ENCODE measurements around the gene SLC26A8.
"Not testable (repeated sequence)": the region's sequence is repeated elsewhere in the genome, so short reads cannot be mapped to it uniquely, and the experiment has no call there.

Gene SLC26A8

DNA sequence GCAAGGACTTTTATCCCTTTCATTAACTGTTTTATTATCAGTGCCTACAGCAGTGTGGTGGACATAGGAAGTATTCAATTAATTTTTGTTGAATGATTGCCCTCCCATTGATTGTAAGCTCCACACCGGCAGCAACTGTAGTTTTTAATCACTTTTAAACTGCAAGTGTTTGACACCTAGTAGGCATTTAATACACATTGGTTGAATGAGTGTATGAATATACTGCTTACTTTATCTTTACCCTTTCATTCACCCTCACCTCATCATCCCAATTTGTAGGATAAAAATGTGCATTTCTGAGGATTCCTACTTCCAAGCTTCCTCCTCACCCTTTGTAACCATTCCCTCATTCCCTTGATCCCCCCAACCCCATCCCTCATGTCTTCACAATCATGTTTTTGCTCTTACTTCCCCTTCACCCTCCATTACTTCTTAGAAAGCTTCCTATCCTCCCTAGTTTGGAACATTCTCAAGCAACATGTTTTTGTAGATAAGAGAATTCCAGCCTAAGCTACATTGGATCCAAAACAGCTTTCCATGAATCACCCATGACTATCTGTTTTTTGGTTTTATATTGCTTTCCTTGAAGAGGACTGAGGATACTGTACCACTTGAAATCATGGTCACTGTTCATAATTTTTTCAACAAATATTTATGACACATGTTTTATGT, 955 bp upstream of the SLC26A8 start:
- DNase-seq (ENCODE audit: low read depth in 1 of 2, low spot score in 1 of 2), result no peak
- in situ Hi-C loops (cut with HindIII; ENCODE audit: low pct_unique_long_range_greater_than_20kb, low sequenced_read_pairs), result no loop called here
- TF ChIP-seq JUND (IDR thresholded peaks at IDR 0.05; ENCODE audit: low read depth), result no peak

DNA sequence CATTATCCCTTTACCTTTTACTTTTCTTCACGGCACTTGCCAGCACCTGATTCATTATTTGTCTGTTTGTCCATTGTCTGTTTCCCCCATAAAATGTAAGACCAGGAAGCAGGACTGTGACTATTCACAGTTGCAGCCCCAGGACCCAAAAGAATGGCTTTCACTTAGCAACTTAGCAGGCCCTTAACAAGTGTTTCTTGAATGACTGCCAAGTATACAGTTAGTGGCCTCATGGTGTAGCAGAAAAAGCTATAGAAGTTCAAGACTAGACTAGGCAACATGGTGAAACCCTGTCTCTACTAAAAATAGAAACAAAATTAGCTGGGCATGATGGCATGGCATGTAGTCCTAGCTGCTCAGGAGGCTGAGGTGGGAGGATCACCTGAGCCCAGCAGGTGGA, 4.3 kb downstream of the SLC26A8 start:
- DNase-seq (ENCODE audit: low read depth in 1 of 2, low spot score in 1 of 2), result no peak
- TF ChIP-seq JUND (IDR thresholded peaks at IDR 0.05; ENCODE audit: low read depth), result no peak
- in situ Hi-C loops (cut with HindIII; ENCODE audit: low pct_unique_long_range_greater_than_20kb, low sequenced_read_pairs), result no loop called here

DNA sequence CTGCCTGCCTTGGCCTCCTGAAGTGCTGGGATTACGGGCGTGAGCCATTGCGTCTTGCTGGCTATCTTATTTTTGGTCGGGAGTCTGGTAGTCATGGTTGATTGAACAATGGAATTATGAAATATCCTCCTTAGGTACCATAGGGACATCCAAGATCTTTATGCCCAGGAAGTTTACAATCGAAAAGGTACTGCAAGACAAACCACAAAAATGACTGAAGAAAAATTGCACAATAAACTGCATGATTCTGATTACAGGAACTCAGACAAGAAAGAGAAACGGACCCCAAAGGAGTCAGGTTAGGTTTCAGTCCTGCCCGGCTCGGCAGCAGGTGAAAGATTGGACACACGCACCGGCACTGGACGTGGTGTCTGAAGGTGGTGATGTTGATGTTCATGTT, 5.3 kb downstream of the SLC26A8 start:
- TF ChIP-seq JUND (IDR thresholded peaks at IDR 0.05; ENCODE audit: low read depth), result no peak
- in situ Hi-C loops (cut with HindIII; ENCODE audit: low pct_unique_long_range_greater_than_20kb, low sequenced_read_pairs), result no loop called here
- no peak for DNase-seq (ENCODE audit: low read depth in 1 of 2, low spot score in 1 of 2)

DNA sequence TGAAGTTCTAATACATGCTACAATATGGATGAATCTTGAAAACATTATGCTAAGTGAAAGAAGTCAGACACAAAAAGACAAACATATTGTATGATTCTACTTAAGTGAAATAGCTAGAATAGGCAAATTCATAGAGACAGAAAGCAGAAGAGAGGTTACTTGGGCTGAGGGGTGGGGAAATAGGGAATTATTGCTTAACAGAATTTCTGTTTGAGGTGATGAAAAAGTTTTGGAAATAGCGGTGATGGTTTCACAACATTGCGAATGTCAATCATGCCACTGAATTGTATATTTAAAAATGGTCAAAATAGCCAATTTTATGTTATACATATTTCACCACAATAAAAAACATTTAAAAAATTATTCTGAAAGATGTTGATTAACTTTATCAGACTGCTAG, 6.1 kb downstream of the SLC26A8 start:
- in situ Hi-C loops (cut with HindIII; ENCODE audit: low pct_unique_long_range_greater_than_20kb, low sequenced_read_pairs), result no loop called here
- no peak for DNase-seq (ENCODE audit: low read depth in 1 of 2, low spot score in 1 of 2)
- TF ChIP-seq JUND (IDR thresholded peaks at IDR 0.05; ENCODE audit: low read depth), result no peak

DNA sequence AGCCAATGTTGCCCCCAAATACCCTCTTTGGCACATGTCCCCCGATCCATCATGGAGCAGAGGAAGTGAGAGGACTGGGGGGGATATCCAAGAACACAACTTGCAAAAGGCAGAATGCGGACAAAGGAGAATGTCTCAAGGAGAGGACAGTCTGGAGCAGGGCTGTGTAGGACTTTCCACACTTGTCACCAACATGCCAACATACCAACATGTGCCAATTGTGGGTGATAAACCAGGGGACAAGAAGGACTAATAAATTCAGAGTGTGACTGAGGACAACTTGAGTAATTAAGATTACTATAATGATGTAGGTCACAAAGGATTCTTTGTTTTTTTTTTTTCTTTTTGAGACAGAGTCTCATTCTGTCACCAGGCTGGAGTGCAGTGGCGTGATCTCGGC, 8.8 kb downstream of the SLC26A8 start:
- no peak for TF ChIP-seq JUND (IDR thresholded peaks at IDR 0.05; ENCODE audit: low read depth)
- in situ Hi-C loops (cut with HindIII; ENCODE audit: low pct_unique_long_range_greater_than_20kb, low sequenced_read_pairs), result no loop called here
- DNase-seq (ENCODE audit: low read depth in 1 of 2, low spot score in 1 of 2), result no peak

DNA sequence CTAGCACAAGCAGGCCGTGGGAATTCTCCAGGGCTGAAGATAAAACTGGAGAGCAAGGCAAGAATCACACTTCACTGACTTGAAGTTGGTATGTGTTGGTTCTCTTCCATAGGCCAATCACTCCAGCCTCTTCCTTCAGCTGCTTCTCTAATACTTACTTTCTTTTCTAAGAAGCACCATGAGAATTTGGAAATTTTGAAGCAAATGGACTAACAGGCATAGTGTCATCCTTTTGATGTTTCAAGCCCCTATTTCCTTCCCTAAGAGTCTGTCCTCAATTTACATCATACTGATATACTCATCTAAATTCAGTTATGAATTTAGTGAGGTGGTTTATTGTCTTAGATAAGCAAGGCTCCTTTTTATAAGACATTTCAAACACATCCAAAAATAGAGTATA, 24.0 kb downstream of the SLC26A8 start:
- DNase-seq (ENCODE audit: low read depth in 1 of 2, low spot score in 1 of 2), result no peak
- no peak for TF ChIP-seq JUND (IDR thresholded peaks at IDR 0.05; ENCODE audit: low read depth)
- in situ Hi-C loops (cut with HindIII; ENCODE audit: low pct_unique_long_range_greater_than_20kb, low sequenced_read_pairs), result no loop called here

DNA sequence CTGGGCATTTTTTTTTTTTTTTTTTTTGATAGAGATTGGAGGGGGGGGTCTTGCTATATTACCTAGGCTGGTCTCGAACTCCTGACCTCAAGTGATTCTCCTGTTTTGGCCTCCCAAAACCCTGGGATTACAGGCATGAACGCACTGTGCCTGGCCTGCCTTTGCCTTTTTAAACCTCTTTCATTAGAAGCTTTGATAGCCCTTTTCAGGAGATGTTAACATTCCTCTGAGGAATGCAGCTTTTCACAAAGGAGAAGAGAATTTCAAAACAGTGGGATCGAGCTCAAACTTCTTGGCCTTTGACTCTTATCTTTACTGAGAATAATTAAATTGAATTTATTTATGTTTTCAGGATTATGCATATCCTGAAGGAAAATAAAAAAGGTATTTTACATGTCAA, 31.3 kb downstream of the SLC26A8 start:
- DNase-seq (ENCODE audit: low read depth in 1 of 2, low spot score in 1 of 2), result no peak
- no peak for TF ChIP-seq JUND (IDR thresholded peaks at IDR 0.05; ENCODE audit: low read depth)
- in situ Hi-C loops (cut with HindIII; ENCODE audit: low pct_unique_long_range_greater_than_20kb, low sequenced_read_pairs), result no loop called here

DNA sequence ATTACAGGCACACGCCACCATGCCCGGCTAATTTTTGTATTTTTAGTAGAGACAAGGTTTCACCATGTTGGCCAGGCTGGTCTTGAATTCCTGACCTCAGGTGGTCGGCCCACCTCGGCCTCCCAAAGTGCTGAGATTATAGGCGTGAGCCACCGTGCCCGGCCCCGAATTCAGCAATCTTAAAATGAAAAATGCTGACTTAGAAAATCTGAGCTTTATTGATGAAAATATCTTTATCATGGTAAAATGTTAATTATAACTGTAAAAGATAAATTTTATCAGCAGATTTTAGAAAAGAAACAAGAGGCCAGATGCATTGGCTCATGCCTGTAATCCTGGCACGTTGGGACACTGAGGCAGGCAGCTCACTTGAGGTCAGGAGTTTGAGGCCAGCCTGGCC, 36.4 kb downstream of the SLC26A8 start:
- DNase-seq (ENCODE audit: low read depth in 1 of 2, low spot score in 1 of 2); in situ Hi-C loops (cut with HindIII; ENCODE audit: low pct_unique_long_range_greater_than_20kb, low sequenced_read_pairs): not testable (repeated sequence)

DNA sequence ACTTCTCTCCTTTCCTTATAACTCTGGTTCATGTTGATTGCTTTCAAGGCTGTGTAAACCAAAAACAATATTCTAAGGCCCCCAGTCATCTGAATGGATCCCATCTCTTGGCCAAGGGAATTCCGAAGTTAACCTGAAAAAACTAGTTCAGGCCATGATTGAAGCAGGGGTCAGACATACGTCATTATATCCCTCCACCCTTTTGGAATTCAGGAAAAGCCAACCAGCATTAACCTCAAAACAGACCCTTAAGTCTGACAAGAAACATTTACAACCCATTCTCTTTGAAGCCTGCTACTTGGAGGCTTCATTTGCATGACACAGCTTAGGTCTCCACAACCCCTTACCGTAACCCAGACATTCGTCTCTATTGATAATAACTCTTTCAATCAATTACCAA, 39.7 kb downstream of the SLC26A8 start:
- no peak for TF ChIP-seq JUND (IDR thresholded peaks at IDR 0.05; ENCODE audit: low read depth)
- DNase-seq (ENCODE audit: low read depth in 1 of 2, low spot score in 1 of 2), result no peak
- in situ Hi-C loops (cut with HindIII; ENCODE audit: low pct_unique_long_range_greater_than_20kb, low sequenced_read_pairs), result no loop called here

DNA sequence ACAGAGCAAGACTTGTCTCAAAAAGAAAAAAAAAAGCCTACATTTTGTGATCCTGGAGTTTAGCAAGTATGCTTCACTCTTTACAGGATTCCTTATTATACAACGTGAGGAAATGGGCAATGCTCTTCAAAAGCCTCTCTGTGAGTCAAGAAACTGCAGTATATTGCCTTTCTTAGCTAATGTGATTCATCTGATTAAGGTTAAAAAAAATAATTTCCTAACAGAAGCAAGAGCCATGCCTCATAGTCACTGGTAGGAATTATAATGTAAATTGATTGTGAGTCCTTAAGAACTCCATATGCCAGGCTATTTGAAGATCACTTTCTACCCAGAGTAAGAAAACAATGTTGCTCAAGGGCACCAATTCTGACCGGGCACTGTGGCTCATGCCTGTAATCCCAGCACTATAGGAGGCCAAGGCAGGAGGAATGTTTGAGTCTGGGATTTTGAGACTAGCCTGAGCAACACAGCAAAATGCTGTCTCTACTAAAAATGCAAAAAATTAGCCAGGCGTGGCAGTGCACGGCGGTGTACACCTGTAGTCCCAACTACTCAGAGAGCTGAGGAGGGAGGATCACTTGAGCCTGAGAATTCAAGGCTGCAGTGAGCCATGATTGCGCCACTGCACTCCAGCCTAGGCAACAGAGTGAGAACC, 43.3 kb downstream of the SLC26A8 start:
- in situ Hi-C loops (cut with HindIII; ENCODE audit: low pct_unique_long_range_greater_than_20kb, low sequenced_read_pairs), result no loop called here
- no peak for TF ChIP-seq JUND (IDR thresholded peaks at IDR 0.05; ENCODE audit: low read depth)
- DNase-seq (ENCODE audit: low read depth in 1 of 2, low spot score in 1 of 2), result no peak

DNA sequence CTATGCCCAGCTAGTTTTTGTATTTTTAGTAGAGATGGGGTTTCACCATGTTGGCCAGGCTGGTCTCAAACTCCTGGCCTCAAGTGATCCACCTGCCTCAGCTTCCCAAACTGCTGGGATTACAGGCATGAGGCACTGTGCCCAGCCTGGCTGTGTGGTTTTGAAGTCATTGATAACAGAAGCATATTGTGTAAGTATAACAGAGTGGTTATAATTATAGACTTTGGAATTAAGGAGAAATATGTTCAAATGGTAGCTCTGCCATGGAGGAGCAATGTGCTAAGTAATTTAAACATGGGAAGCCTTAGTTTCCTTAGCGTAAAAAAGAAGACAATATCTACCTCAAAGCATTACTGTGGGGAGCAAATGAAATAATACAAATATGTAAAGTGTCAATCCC, 44.3 kb downstream of the SLC26A8 start:
- DNase-seq (ENCODE audit: low read depth in 1 of 2, low spot score in 1 of 2), result not testable (repeated sequence)

DNA sequence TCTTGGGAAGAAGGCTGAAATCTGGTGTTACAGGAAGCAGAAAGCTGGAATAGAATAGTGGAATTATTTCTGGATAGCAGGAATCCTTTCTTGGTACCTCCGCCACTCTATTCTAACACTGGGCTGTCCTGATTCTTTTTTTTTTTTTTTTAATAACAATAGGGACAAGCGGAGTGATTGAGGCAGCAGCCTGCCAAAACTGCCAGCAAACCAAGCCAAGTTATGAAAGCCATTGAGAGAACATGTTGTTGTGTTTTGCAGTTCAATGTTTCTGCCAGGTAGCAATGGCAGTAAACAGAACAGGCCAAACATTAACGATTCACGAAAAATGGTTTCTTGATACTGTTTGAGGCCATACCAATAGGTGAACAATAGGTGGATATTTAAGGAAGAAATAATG, 47.1 kb downstream of the SLC26A8 start:
- no peak for DNase-seq (ENCODE audit: low read depth in 1 of 2, low spot score in 1 of 2)
- in situ Hi-C loops (cut with HindIII; ENCODE audit: low pct_unique_long_range_greater_than_20kb, low sequenced_read_pairs), result no loop called here

More for the DNA sequence above, 44.3 kb downstream of the SLC26A8 start:
- in situ Hi-C loops (cut with HindIII; ENCODE audit: low pct_unique_long_range_greater_than_20kb, low sequenced_read_pairs), result not testable (repeated sequence)

DNA sequence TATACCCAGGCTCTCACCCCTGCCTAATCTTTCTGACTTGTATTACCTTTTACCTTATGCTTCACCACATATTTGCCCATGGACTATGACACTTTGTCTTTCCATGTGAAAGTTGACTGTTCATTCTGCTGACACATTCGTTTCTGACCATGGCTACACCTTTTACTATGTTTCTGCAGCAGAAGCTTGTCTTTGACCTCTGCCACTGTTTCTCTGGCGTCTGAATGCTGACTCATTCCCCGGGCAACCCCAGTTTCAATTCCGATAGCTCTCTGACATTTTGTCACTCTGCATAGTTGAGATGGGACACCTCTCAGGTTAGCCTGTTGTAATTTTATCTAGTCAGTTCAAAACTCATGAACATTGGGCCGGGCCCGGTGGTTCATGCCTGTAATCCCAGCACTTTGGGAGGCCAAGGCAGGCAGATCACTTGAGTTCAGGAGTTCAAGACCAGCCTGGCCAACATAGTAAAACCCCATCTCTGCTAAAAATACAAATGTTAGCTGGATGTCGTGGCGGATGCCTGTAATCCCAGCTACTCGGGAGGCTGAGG, 50.7 kb downstream of the SLC26A8 start:
- no peak for TF ChIP-seq JUND (IDR thresholded peaks at IDR 0.05; ENCODE audit: low read depth)
- DNase-seq (ENCODE audit: low read depth in 1 of 2, low spot score in 1 of 2), result no peak
- in situ Hi-C loops (cut with HindIII; ENCODE audit: low pct_unique_long_range_greater_than_20kb, low sequenced_read_pairs), result no loop called here

More for the DNA sequence above, 47.1 kb downstream of the SLC26A8 start:
- TF ChIP-seq JUND (IDR thresholded peaks at IDR 0.05; ENCODE audit: low read depth), result no peak
